GM10248 (cell line): ENCODE measurements around the gene ZNF410.
"Not testable (repeated sequence)": the region's sequence is repeated elsewhere in the genome, so short reads cannot be mapped to it uniquely, and the experiment has no call there.

Experiments
- CTCF ChIA-PET: fragments of 300-600 bp; sonication (Branson Sonifier 250); formaldehyde crosslinking; extraction: SDS; loops from one replicate; lab custom pipeline; 2021; ENCODE audit warnings: antibody characterized with exemption; lab: Yijun Ruan, JAX
- POLR2A ChIA-PET: fragments of 350-650 bp; sonication (Branson Sonifier 250); formaldehyde crosslinking; extraction: SDS; loops from one replicate; lab custom pipeline; 2020; ENCODE audit warnings: antibody characterized with exemption; lab: Yijun Ruan, JAX
- DNase-seq: peaks from one replicate; pipeline ENCODE4 v3.0.0; 2012; ENCODE audit errors: extremely low spot score
- TF ChIP-seq, protein P1 (sequence below): IDR thresholded peaks from 2 replicates; pipeline ENCODE4 v1.5.1; 2012; ENCODE audit warnings: mild to moderate bottlenecking, low read depth; ENCODE audit errors: extremely low read depth, missing control alignments, control extremely low read depth

Gene ZNF410

GRCh38 chr14:73916324-73916723, 29.7 kb downstream of the ZNF410 start:
- CTCF ChIA-PET = interaction anchor here (1.2 to 1.8 kb wide), 2 partner anchors 9 to 20 kb away, joined by 3 to 7 read pairs; no protein-coding TSS in a partner anchor
- TF ChIP-seq, protein P1, sequence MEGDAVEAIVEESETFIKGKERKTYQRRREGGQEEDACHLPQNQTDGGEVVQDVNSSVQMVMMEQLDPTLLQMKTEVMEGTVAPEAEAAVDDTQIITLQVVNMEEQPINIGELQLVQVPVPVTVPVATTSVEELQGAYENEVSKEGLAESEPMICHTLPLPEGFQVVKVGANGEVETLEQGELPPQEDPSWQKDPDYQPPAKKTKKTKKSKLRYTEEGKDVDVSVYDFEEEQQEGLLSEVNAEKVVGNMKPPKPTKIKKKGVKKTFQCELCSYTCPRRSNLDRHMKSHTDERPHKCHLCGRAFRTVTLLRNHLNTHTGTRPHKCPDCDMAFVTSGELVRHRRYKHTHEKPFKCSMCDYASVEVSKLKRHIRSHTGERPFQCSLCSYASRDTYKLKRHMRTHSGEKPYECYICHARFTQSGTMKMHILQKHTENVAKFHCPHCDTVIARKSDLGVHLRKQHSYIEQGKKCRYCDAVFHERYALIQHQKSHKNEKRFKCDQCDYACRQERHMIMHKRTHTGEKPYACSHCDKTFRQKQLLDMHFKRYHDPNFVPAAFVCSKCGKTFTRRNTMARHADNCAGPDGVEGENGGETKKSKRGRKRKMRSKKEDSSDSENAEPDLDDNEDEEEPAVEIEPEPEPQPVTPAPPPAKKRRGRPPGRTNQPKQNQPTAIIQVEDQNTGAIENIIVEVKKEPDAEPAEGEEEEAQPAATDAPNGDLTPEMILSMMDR = no peak
- POLR2A ChIA-PET = no interaction called here

GRCh38 chr14:73919457-73919856, 32.8 kb downstream of the ZNF410 start:
- POLR2A ChIA-PET, DNase-seq: not testable (repeated sequence)
- CTCF ChIA-PET = interaction anchor here (1.4 kb wide), 1 partner anchor 30 kb away, joined by 4 read pairs; the partner anchor contains the start of genes COQ6 and FAM161B

More at GRCh38 chr14:73916324-73916723, 29.7 kb downstream of the ZNF410 start:
- DNase-seq = no peak

- ChIA-PET CTCF (interaction anchor here (0.6 to 1.4 kb wide), 2 partner anchors 8 to 9 kb away, joined by 3 read pairs; no protein-coding TSS in a partner anchor), POLR2A (no interaction called here)
- TF ChIP-seq, protein P1 = no peak
- no peak for DNase-seq
Observed at GRCh38 chr14:73924337-73924736, 37.7 kb downstream of the ZNF410 start.

- POLR2A ChIA-PET = interaction anchor here (0.5 to 0.6 kb wide), 2 partner anchors 36 to 115 kb away, joined by 3 read pairs; no protein-coding TSS in a partner anchor
- CTCF ChIA-PET = interaction anchor here (0.9 to 1.8 kb wide), 9 partner anchors 9 to 40 kb away, joined by 3 to 13 read pairs (median 3); partner anchors contain the start of genes COQ6 and FAM161B
- TF ChIP-seq, protein P1 = no peak
- DNase-seq = no peak
Observed at GRCh38 chr14:73935666-73936065, 49.0 kb downstream of the ZNF410 start.

DNA sequence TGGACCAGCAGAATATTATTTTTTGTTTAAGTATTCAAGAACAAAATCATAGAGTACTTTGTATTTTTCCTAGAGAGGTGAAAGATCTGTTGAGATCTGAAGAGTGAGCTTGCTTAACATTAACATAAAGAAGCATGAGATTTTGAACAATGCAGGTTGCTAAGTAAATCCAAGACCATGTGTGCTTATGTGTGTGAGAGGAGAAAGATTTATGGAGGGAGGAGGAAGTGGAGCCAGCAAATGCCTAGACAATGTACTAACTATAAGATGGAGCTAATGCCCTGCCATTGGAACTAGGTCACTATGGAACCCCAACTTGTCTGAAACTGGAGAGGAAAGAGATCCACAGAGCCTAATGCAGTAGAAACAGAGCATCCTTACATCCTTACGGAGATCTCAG, 49.9 kb downstream of the ZNF410 start:
- no peak for DNase-seq
- CTCF ChIA-PET = interaction anchor here (1.2 to 1.8 kb wide), 5 partner anchors 10 to 41 kb away, joined by 3 to 13 read pairs (median 5); partner anchors contain the start of genes COQ6 and FAM161B
- POLR2A ChIA-PET = no interaction called here
- TF ChIP-seq, protein P1 = no peak

- no peak for DNase-seq
- ChIA-PET POLR2A (no interaction called here), CTCF (interaction anchor here (1.3 kb wide), 1 partner anchor 16 kb away, joined by 3 read pairs; no protein-coding TSS in a partner anchor)
- TF ChIP-seq, protein P1 = no peak
Observed at GRCh38 chr14:73937012-73937411, 50.4 kb downstream of the ZNF410 start.

DNA sequence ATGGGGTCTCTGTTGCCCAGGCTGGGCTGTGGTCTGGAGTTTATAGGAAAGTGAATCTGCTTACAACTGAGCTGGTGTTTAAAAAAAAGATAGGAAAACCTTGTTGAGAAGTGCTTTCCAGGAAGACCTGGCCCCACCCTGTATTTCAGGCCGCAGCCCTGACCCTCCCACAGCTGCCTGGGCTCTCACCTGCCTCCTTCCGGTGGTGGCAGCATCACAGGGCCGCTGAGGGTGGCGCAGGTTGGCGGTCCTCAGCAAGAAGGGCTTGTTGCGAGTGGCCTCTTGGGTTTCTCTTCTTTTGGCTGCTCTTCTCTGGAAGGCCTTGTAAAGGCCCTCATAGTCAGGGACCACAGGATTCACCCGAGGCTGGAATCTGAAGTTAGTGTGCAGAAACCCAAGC, 55.5 kb downstream of the ZNF410 start:
- DNase-seq = no peak
- CTCF ChIA-PET = interaction anchor here (1.6 to 3.2 kb wide), 2 partner anchors 8 to 10 kb away, joined by 5 to 8 read pairs; no protein-coding TSS in a partner anchor
- POLR2A ChIA-PET = interaction anchor here (1.4 kb wide), 1 partner anchor 8 kb away, joined by 3 read pairs; the partner anchor contains the start of genes COQ6 and FAM161B
- TF ChIP-seq, protein P1 = no peak
